ENCODE data around the gene CCR8.
"Not testable (repeated sequence)": the region's sequence is repeated elsewhere in the genome, so short reads cannot be mapped to it uniquely, and the experiment has no call there.

CCR8 gene

DNA sequence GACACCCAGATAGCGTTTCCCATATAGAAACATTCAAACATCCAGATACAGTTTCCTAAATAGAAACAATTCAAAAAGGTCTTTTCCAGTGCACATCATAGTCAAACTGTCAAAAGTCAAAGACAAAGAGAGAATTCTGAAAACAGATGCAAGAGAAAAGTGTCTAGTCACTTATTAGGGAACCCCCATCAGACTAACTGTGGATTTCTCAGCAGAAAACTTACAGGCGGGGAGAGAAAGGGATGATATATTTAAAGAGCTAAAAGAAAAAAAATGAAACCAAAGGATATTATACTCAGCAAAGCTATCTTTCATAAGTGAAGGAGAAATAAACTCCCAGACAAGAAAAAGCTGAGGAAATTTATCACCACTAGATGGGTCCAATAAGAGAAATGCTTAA, 27.3 kb upstream of the CCR8 start:
- TF ChIP-seq, protein P1, sequence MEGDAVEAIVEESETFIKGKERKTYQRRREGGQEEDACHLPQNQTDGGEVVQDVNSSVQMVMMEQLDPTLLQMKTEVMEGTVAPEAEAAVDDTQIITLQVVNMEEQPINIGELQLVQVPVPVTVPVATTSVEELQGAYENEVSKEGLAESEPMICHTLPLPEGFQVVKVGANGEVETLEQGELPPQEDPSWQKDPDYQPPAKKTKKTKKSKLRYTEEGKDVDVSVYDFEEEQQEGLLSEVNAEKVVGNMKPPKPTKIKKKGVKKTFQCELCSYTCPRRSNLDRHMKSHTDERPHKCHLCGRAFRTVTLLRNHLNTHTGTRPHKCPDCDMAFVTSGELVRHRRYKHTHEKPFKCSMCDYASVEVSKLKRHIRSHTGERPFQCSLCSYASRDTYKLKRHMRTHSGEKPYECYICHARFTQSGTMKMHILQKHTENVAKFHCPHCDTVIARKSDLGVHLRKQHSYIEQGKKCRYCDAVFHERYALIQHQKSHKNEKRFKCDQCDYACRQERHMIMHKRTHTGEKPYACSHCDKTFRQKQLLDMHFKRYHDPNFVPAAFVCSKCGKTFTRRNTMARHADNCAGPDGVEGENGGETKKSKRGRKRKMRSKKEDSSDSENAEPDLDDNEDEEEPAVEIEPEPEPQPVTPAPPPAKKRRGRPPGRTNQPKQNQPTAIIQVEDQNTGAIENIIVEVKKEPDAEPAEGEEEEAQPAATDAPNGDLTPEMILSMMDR (IDR thresholded peaks at IDR 0.05; ENCODE audit: low read depth, low read length, missing control alignments), result no peak
- DNase-seq (ENCODE audit: low read depth), result no peak
- no peak overlapping the region for H3K4me3 ChIP-seq (ENCODE audit: low read depth, low read length)

DNA sequence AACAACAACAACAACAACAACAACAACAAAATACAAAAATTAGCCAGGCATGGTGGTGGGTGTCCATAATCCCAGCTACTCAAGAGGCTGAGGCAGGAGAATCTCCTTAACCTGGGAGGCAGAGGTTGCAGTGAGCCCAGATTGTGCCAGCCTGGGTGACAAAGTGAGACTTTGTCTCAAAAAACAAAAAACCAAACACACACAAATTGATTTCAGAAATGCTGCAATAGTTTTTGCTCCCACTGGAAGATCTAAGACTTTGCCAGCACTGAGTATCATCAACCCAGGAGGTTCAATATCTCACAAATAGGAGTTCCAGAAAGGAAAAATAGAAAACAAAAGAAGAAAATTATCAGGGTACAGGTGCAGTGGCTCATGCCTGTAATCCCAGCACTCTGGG, 16.2 kb upstream of the CCR8 start:
- H3K4me3 ChIP-seq (ENCODE audit: low read depth, low read length), result no peak overlapping the region
- TF ChIP-seq, protein P1 (IDR thresholded peaks at IDR 0.05; ENCODE audit: low read depth, low read length, missing control alignments), result no peak
- no peak for DNase-seq (ENCODE audit: low read depth)

DNA sequence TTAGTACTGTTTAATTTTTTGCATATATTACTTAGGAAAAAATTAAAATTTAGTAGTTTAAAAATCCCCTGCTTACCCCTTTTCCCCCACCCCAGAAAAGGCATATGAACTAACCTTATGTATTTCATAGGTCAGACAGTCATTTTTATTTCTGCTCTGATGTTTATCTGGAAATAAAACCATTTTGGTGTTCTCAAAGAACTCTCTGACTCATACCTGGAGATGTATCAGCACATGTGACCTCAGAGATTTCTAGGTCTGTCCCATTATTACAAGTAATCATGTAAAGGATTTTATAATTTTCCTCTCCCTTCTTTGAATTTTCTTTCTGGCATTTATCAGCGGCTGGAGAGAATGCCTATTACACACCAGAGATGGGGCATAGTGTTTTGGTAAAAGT, 14.1 kb upstream of the CCR8 start:
- no peak for DNase-seq (ENCODE audit: low read depth)
- TF ChIP-seq, protein P1 (IDR thresholded peaks at IDR 0.05; ENCODE audit: low read depth, low read length, missing control alignments), result no peak
- no peak overlapping the region for H3K4me3 ChIP-seq (ENCODE audit: low read depth, low read length)

DNA sequence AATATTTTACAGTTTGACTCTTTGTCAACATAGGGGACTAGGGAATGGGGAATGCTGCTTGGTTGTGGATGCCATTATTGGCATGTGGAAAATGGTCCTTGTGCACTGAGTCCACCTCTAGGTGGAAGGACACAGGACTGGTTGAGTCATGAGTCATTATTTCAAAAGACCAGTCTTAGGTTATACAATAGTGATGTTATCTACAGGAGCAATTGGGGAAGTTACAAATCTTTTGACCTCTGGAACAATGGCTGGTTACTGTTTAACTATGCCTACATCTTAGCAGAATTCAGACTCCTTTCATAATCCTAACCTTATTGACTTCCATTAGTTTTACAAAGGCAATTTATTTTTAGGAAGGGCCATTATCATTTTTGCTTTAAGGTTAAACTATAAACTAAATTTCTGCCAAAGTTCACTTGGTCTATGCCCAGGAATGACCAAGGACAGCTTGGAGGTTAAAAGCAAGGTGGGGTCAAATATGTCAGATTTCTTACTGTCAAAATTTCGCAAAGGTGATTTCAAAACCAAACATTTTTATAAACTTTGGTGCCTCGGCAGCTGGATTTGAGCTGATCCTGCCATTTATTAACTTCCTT, 11.8 kb upstream of the CCR8 start:
- no peak for DNase-seq (ENCODE audit: low read depth)
- TF ChIP-seq, protein P1 (IDR thresholded peaks at IDR 0.05; ENCODE audit: low read depth, low read length, missing control alignments), result no peak
- no peak overlapping the region for H3K4me3 ChIP-seq (ENCODE audit: low read depth, low read length)

DNA sequence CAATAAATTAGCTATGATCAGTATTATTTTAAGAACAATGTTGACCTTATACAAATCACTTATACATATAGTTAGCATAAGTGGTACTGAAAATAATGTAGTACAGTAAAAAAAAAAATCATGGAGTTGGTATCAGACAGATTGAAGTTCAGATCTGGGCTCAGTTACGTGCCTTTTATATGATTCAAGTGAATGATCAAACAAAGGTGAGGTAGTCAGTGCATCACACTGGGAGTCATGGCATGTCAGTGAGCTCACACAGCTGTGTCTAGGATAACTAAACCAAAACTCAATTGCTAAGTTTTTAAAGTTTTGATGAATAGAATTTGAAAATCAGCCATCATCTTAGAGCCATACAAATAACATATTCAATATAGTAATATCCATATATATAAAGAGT, 11.2 kb upstream of the CCR8 start:
- no peak overlapping the region for H3K4me3 ChIP-seq (ENCODE audit: low read depth, low read length)
- TF ChIP-seq, protein P1 (IDR thresholded peaks at IDR 0.05; ENCODE audit: low read depth, low read length, missing control alignments), result no peak

DNA sequence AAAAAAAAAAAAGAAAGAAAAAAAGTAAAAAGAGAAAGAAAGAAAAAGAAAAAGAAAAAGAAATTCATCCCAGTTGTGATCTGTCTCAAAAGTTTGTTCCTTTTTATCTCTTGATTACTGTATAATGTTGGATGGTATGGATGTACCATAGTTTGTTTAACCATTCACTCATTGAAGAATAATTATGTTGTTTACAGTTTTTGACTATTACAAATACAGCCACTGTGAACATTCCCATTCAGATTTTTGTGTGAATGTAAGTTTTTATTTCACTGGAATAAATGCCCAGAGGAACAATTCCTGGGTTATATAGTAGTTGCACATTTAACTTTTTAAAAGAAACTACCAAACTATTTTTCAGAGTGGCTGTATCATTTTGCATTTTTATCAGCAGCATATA, 10.3 kb upstream of the CCR8 start:
- H3K4me3 ChIP-seq (ENCODE audit: low read depth, low read length), result no peak overlapping the region
- no peak for DNase-seq (ENCODE audit: low read depth)
- TF ChIP-seq, protein P1 (IDR thresholded peaks at IDR 0.05; ENCODE audit: low read depth, low read length, missing control alignments), result no peak

More for the DNA sequence above, 11.2 kb upstream of the CCR8 start:
- no peak for DNase-seq (ENCODE audit: low read depth)

DNA sequence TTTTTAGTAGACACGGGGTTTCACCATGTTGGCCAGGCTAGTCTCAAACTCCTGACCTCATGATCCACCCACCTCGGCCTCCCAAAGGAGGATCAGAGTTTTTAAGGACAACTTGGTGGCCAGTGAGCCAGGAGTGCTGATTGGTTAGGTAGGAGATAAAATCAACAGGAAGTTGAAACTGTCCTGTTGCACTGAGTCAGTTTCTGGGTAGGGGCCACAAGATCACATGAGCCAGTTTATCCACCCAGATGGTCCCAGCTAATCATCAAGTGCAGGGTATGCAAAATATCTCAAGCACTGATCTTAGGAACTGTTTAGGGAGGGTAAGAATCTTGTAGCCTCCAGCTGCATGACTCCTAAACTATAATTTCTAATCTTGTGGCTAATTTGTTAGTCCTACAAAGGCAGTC, 7.9 kb upstream of the CCR8 start:
- not testable (repeated sequence) for H3K4me3 ChIP-seq (ENCODE audit: low read depth, low read length); DNase-seq (ENCODE audit: low read depth)

DNA sequence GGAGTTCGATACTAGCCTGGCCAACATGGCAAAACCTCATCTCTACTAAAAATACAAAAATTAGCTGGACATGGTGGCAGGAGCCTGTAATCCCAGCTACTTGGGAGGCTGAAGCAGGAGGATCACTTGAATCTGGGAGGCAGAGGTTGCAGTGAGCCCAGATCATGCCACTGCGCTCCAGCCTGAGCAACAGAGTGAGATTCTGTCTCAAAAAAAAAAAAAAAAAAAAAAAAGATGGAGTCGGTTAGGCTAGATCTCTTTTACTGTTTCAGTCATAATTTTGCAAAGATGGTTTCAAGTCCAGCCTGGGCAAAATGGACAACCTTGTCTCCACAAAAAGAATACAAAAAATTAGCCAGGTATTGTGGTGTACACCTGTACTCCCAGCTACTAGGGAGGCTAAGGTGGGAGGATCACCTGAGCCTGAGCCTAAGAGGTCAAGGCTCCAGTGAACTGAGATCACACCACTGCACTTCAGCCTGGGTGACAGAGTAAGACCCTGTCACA, 7.2 kb upstream of the CCR8 start:
- H3K4me3 ChIP-seq (ENCODE audit: low read depth, low read length); DNase-seq (ENCODE audit: low read depth): not testable (repeated sequence)

Data from GM12864 (cell line).